ENCODE measurements around the gene MTHFD2L. TPM values are rescaled to one million over a fixed set of nuclear protein-coding genes. Genes with fewer than 3 reads are reported as not detected.

MTHFD2L gene
- total and polyA plus RNA-seq, 9 donors = 5.8 to 19.3 (median 13.5) TPM

GRCh38 chr4:74244049-74244448 lies 86.1 kb downstream of the MTHFD2L start:
- TF ChIP-seq POLR2A (IDR thresholded peaks at IDR 0.05) = no peak
- no peak for TF ChIP-seq EP300 (IDR thresholded peaks at IDR 0.05)
- TF ChIP-seq, protein P1, sequence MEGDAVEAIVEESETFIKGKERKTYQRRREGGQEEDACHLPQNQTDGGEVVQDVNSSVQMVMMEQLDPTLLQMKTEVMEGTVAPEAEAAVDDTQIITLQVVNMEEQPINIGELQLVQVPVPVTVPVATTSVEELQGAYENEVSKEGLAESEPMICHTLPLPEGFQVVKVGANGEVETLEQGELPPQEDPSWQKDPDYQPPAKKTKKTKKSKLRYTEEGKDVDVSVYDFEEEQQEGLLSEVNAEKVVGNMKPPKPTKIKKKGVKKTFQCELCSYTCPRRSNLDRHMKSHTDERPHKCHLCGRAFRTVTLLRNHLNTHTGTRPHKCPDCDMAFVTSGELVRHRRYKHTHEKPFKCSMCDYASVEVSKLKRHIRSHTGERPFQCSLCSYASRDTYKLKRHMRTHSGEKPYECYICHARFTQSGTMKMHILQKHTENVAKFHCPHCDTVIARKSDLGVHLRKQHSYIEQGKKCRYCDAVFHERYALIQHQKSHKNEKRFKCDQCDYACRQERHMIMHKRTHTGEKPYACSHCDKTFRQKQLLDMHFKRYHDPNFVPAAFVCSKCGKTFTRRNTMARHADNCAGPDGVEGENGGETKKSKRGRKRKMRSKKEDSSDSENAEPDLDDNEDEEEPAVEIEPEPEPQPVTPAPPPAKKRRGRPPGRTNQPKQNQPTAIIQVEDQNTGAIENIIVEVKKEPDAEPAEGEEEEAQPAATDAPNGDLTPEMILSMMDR (IDR thresholded peaks at IDR 0.05) = no peak
- no peak overlapping the region for H3K4me3 ChIP-seq
- no peaks in the 10 kb centered on the region for H3K9me3 ChIP-seq
- no peaks in the 10 kb centered on the region for H3K36me3 ChIP-seq
- intact Hi-C loops (cut with DNase I) = no loop called here
- H3K4me1 ChIP-seq (ENCODE audit: insufficient read depth) = no peaks in the 10 kb centered on the region
- H3K27me3 ChIP-seq = no peaks in the 10 kb centered on the region
- H3K27ac ChIP-seq = no peak overlapping the region
- DNase-seq = no peak

GRCh38 chr4:74252933-74253332 lies 95.0 kb downstream of the MTHFD2L start:
- Histone ChIP-seq H3K4me1 (ENCODE audit: insufficient read depth) (no peaks in the 10 kb centered on the region), H3K4me3 (no peak overlapping the region), H3K9me3 (peaks cover 0 to 7% of the 10 kb centered on the region in 2 donors), H3K36me3 (no peaks in the 10 kb centered on the region), H3K27ac (no peak overlapping the region), H3K27me3 (no peaks in the 10 kb centered on the region)
- no peak for DNase-seq
- TF ChIP-seq POLR2A (IDR thresholded peaks at IDR 0.05) (no peak), EP300 (IDR thresholded peaks at IDR 0.05) (no peak)
- TF ChIP-seq, protein P1 (IDR thresholded peaks at IDR 0.05) = no peak
- intact Hi-C loops (cut with DNase I) = no loop called here

- Histone ChIP-seq H3K9me3 (peaks cover 0 to 7% of the 10 kb centered on the region in 2 donors), H3K4me1 (ENCODE audit: insufficient read depth) (no peaks in the 10 kb centered on the region), H3K36me3 (no peaks in the 10 kb centered on the region), H3K27me3 (no peaks in the 10 kb centered on the region), H3K27ac (no peak overlapping the region), H3K4me3 (no peak overlapping the region)
- no peak for TF ChIP-seq EP300 (IDR thresholded peaks at IDR 0.05)
- TF ChIP-seq POLR2A (IDR thresholded peaks at IDR 0.05) = no peak
- TF ChIP-seq, protein P1 (IDR thresholded peaks at IDR 0.05) = no peak
- WGBS, 3 donors = 98 to 100% (median 100%) methylated on average over 1 of the region's 1 CpG
- intact Hi-C loops (cut with DNase I) = no loop called here
- no peak for DNase-seq
Observed at GRCh38 chr4:74254386-74254785, 96.5 kb downstream of the MTHFD2L start.

GRCh38 chr4:74255096-74255495 lies 97.2 kb downstream of the MTHFD2L start:
- DNase-seq = no peak
- Histone ChIP-seq H3K4me1 (ENCODE audit: insufficient read depth) (no peaks in the 10 kb centered on the region), H3K27ac (no peak overlapping the region), H3K36me3 (no peaks in the 10 kb centered on the region), H3K27me3 (no peaks in the 10 kb centered on the region), H3K9me3 (peaks cover 0 to 7% of the 10 kb centered on the region in 2 donors), H3K4me3 (no peak overlapping the region)
- intact Hi-C loops (cut with DNase I) = no loop called here
- 89 to 100% (median 93%) methylated on average over 1 of the region's 1 CpG for WGBS, 3 donors
- TF ChIP-seq, protein P1 (IDR thresholded peaks at IDR 0.05) = no peak
- no peak for TF ChIP-seq EP300 (IDR thresholded peaks at IDR 0.05)
- no peak for TF ChIP-seq POLR2A (IDR thresholded peaks at IDR 0.05)

DNA sequence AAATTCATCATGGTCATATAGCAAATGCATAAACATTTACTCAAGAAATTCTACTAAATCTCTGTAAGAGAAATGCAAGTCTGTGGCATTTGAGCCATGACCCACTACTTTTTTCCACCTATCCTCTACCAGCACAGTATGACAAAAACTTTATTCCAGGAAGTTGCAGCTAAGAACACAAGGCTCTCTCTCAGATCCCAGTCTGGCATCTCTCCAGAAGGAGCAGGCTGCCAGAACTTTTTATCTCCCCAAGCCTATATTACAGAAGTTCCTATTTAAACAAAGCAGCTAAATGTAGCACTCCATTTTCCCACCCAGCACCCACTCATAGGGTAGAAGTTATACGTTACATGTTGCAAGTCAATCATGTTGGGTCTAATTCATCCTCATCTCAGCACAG lies 101.0 kb downstream of the MTHFD2L start:
- intact Hi-C loops (cut with DNase I) = no loop called here
- no peak for DNase-seq
- H3K36me3 ChIP-seq = no peaks in the 10 kb centered on the region
- H3K4me1 ChIP-seq (ENCODE audit: insufficient read depth) = no peaks in the 10 kb centered on the region
- WGBS, 3 donors = 80 to 91% (median 88%) methylated on average over 1 of the region's 1 CpG
- H3K27me3 ChIP-seq = no peaks in the 10 kb centered on the region
- no peak overlapping the region for H3K4me3 ChIP-seq
- H3K9me3 ChIP-seq = peaks cover 0 to under 1% of the 10 kb centered on the region in 2 donors
- TF ChIP-seq POLR2A (IDR thresholded peaks at IDR 0.05) (no peak), EP300 (IDR thresholded peaks at IDR 0.05) (no peak)
- TF ChIP-seq, protein P1 (IDR thresholded peaks at IDR 0.05) = no peak
- no peak overlapping the region for H3K27ac ChIP-seq
